Activated T-helper 2 cell treated with anti-CD3 and anti-CD28 coated beads, Interferon-gamma antibody, Interleukin-2, Interleukin-4, amounts not matched to agents 10 μg/mL and 5 μg/mL and 100 μg/mL, durations not matched to agents 14 hours and 24 hours and 36 hours (primary cell): ENCODE data around the gene ARID4A. TPM values are rescaled to one million over a fixed set of nuclear protein-coding genes. Genes with fewer than 3 reads are reported as not detected.
"Not testable (repeated sequence)": the region's sequence is repeated elsewhere in the genome, so short reads cannot be mapped to it uniquely, and the experiment has no call there.

Experiments
- DNase-seq: peaks from one replicate; pipeline ENCODE4 v3.0.0; 2021; ENCODE audit warnings: low spot score
- H3K27ac Mint-ChIP-seq: one replicate; pipeline ENCODE4 v1.8.0; 2021; ENCODE audit warnings: mixed read lengths
- H3K27me3 Mint-ChIP-seq: one replicate; pipeline ENCODE4 v1.8.0; 2021; ENCODE audit warnings: low read depth, mixed read lengths
- H3K36me3 Mint-ChIP-seq: one replicate; pipeline ENCODE4 v1.8.0; 2021; ENCODE audit warnings: low read depth, mixed read lengths
- H3K4me1 Mint-ChIP-seq: one replicate; pipeline ENCODE4 v1.8.0; 2021; ENCODE audit warnings: low read depth, mixed read lengths
- H3K4me3 Mint-ChIP-seq: one replicate; pipeline ENCODE4 v1.8.0; 2021; ENCODE audit warnings: low read depth, mild to moderate bottlenecking, moderate library complexity, mixed read lengths
- H3K9me3 Mint-ChIP-seq: one replicate; pipeline ENCODE4 v1.8.0; 2021; ENCODE audit warnings: mixed read lengths
- intact Hi-C: fragments of 100-400 bp; cut with micrococcal nuclease; formaldehyde crosslinking; loops from one replicate; pipeline ENCODE4 v1.15.1; 2023
- total RNA-seq: library from RNA; stranded (reverse); gene quantifications from 2 replicates; pipeline ENCODE4 v1.2.3, GENCODE V29; 2022

ARID4A gene
- total RNA-seq, 1 donor from 2014 or later = 26.0 TPM

- H3K4me3 Mint-ChIP-seq = peak within 1 kb of the TSS; percentile 67
- peaks cover 3% of the 10 kb centered on the region for H3K36me3 Mint-ChIP-seq
- H3K4me1 Mint-ChIP-seq = peaks cover 9% of the 10 kb centered on the region
- no peaks in the 10 kb centered on the region for H3K27me3 Mint-ChIP-seq
- DNase-seq = peak; percentile 67
- intact Hi-C loops = no loop called here
- H3K9me3 Mint-ChIP-seq = no peaks in the 10 kb centered on the region
- H3K27ac Mint-ChIP-seq = peak within 1 kb of the TSS; percentile 36
Measured at GRCh38 chr14:58395812-58396788, 97.7 kb downstream of the ARID4A start, which contains the start of gene TOMM20L. TSS of gene TOMM20L (plus strand) at chr14:58395930. CDS start at chr14:58395958, 28 bp downstream.

- intact Hi-C loops = no loop called here
- DNase-seq = no peak
- no peaks in the 10 kb centered on the region for H3K9me3 Mint-ChIP-seq
- H3K27ac Mint-ChIP-seq = no peak overlapping the region
- peaks cover 7% of the 10 kb centered on the region for H3K4me1 Mint-ChIP-seq
- H3K27me3 Mint-ChIP-seq = no peaks in the 10 kb centered on the region
- no peak overlapping the region for H3K4me3 Mint-ChIP-seq
- H3K36me3 Mint-ChIP-seq = peaks cover 7% of the 10 kb centered on the region
Measured at GRCh38 chr14:58397156-58397555, 98.8 kb downstream of the ARID4A start.

GRCh38 chr14:58398495-58398894 lies 100.1 kb downstream of the ARID4A start:
- Mint-ChIP-seq H3K27ac (no peak overlapping the region), H3K27me3 (no peaks in the 10 kb centered on the region), H3K4me3 (no peak overlapping the region), H3K36me3 (peaks cover 7% of the 10 kb centered on the region), H3K9me3 (no peaks in the 10 kb centered on the region), H3K4me1 (peaks cover 7% of the 10 kb centered on the region)
- DNase-seq = no peak
- intact Hi-C loops = no loop called here

GRCh38 chr14:58398895-58399294 lies 100.5 kb downstream of the ARID4A start:
- Mint-ChIP-seq H3K4me1 (peaks cover 7% of the 10 kb centered on the region), H3K27ac (no peak overlapping the region), H3K36me3 (peaks cover 7% of the 10 kb centered on the region), H3K27me3 (no peaks in the 10 kb centered on the region), H3K9me3 (no peaks in the 10 kb centered on the region), H3K4me3 (no peak overlapping the region)
- intact Hi-C loops = no loop called here
- DNase-seq = no peak

- intact Hi-C loops = no loop called here
- no peak overlapping the region for H3K4me3 Mint-ChIP-seq
- H3K27me3 Mint-ChIP-seq = no peaks in the 10 kb centered on the region
- no peak for DNase-seq
- H3K4me1 Mint-ChIP-seq = no peaks in the 10 kb centered on the region
- no peak overlapping the region for H3K27ac Mint-ChIP-seq
- H3K9me3 Mint-ChIP-seq = no peaks in the 10 kb centered on the region
- peaks cover 16% of the 10 kb centered on the region for H3K36me3 Mint-ChIP-seq
Measured at GRCh38 chr14:58401587-58401986, 103.2 kb downstream of the ARID4A start.

GRCh38 chr14:58408681-58409215 lies 110.4 kb downstream of the ARID4A start:
- Mint-ChIP-seq H3K9me3 (no peaks in the 10 kb centered on the region), H3K36me3 (peaks cover 48% of the 10 kb centered on the region), H3K27me3 (no peaks in the 10 kb centered on the region), H3K4me3 (no peak overlapping the region), H3K27ac (no peak overlapping the region), H3K4me1 (peaks cover 2% of the 10 kb centered on the region)
- DNase-seq = no peak
- intact Hi-C loops = no loop called here

- DNase-seq = no peak
- no peaks in the 10 kb centered on the region for H3K27me3 Mint-ChIP-seq
- peaks cover 4% of the 10 kb centered on the region for H3K9me3 Mint-ChIP-seq
- H3K4me1 Mint-ChIP-seq = peaks cover 13% of the 10 kb centered on the region
- no peak overlapping the region for H3K27ac Mint-ChIP-seq
- intact Hi-C loops = no loop called here
- H3K4me3 Mint-ChIP-seq = no peak overlapping the region
- H3K36me3 Mint-ChIP-seq = peaks cover 68% of the 10 kb centered on the region
Measured at GRCh38 chr14:58414845-58415244, 116.5 kb downstream of the ARID4A start.

- Mint-ChIP-seq H3K27ac (no peak overlapping the region), H3K36me3 (peaks cover 72% of the 10 kb centered on the region), H3K27me3 (no peaks in the 10 kb centered on the region), H3K4me1 (peaks cover 18% of the 10 kb centered on the region), H3K9me3 (peaks cover 4% of the 10 kb centered on the region), H3K4me3 (no peak overlapping the region)
- no peak for DNase-seq
- intact Hi-C loops = no loop called here
Measured at GRCh38 chr14:58415636-58416547, 117.5 kb downstream of the ARID4A start.

- H3K27ac Mint-ChIP-seq, H3K4me3 Mint-ChIP-seq, H3K27me3 Mint-ChIP-seq, DNase-seq, intact Hi-C loops, H3K9me3 Mint-ChIP-seq: not testable (repeated sequence)
- Mint-ChIP-seq H3K36me3 (peaks cover 71% of the 10 kb centered on the region), H3K4me1 (peaks cover 20% of the 10 kb centered on the region)
Measured at GRCh38 chr14:58416934-58417333, 118.6 kb downstream of the ARID4A start.

Other genes with a start within 250 kb of the ARID4A start
- gene ARMH4, start 146.3 kb upstream of the ARID4A start, total RNA-seq = 0.18 and 0.34 TPM in 2 replicates
- gene ACTR10, start 98.4 kb upstream of the ARID4A start, total RNA-seq = 38.2 and 39.8 TPM in 2 replicates
- 407 and 425 TPM in 2 replicates for gene PSMA3, start 53.7 kb upstream of the ARID4A start, total RNA-seq
- gene TOMM20L, start 97.4 kb downstream of the ARID4A start, total RNA-seq = not detected in 2 replicates
- 53.3 and 65.1 TPM in 2 replicates for gene TIMM9, start 129.0 kb downstream of the ARID4A start, total RNA-seq
- gene KIAA0586, start 129.2 kb downstream of the ARID4A start, total RNA-seq = 23.5 and 24.4 TPM in 2 replicates